ENCODE data around the gene TPRG1. TPM values are rescaled to one million over a fixed set of nuclear protein-coding genes. Genes with fewer than 3 reads are reported as not detected.

TPRG1 gene
- total and polyA plus RNA-seq, 4 donors: 1.0 to 46.6 (median 6.9) TPM

- H3K4me1 ChIP-seq (ENCODE audit: control insufficient read depth in 4 of 4, insufficient read depth in 4 of 4, low read length in 3 of 4): no peaks in the 10 kb centered on the region
- H3K9ac ChIP-seq (ENCODE audit: low read depth in 1 of 2, low read length in 2 of 2): no peak overlapping the region
- DNase-seq (ENCODE audit: low spot score): no peak
- H3K36me3 ChIP-seq (ENCODE audit: control insufficient read depth in 4 of 4, insufficient read depth in 3 of 4, low read depth in 1 of 4, low read length in 3 of 4): peaks cover 0 to 1% (median 0%) of the 10 kb centered on the region in 4 donors
- no peaks in the 10 kb centered on the region for H3K9me3 ChIP-seq (ENCODE audit: control insufficient read depth in 4 of 4, low read length in 3 of 4)
- no peak overlapping the region for H3K27ac ChIP-seq (ENCODE audit: low read depth in 1 of 2, low read length in 2 of 2)
- H3K27me3 ChIP-seq (ENCODE audit: control insufficient read depth in 4 of 4, insufficient read depth in 4 of 4, low read length in 3 of 4): no peaks in the 10 kb centered on the region
- WGBS: 88% methylated on average over 2 of the region's 2 CpGs
- TF ChIP-seq YY1 (IDR thresholded peaks at IDR 0.05) (no peak), SP1 (IDR thresholded peaks at IDR 0.05) (no peak), REST (IDR thresholded peaks at IDR 0.05) (no peak), ATF3 (IDR thresholded peaks at IDR 0.05) (no peak), TAF1 (conservative IDR thresholded peaks at IDR 0.05) (no peak), RAD21 (IDR thresholded peaks at IDR 0.05) (no peak), NR2F2 (IDR thresholded peaks at IDR 0.05) (no peak), FOXA1 (IDR thresholded peaks at IDR 0.05) (no peak), EGR1 (IDR thresholded peaks at IDR 0.05; ENCODE audit: low read depth in 2 of 2) (no peak), CTCF (IDR thresholded peaks at IDR 0.05; ENCODE audit: low read depth, low read length, missing input control) (no peak), ZBTB33 (IDR thresholded peaks at IDR 0.05) (no peak), GABPA (IDR thresholded peaks at IDR 0.05 in 1 of 2, conservative IDR thresholded peaks at IDR 0.05 in 1 of 2) (no peak), HNF4G (IDR thresholded peaks at IDR 0.05) (no peak), RXRA (IDR thresholded peaks at IDR 0.05) (no peak), MAX (IDR thresholded peaks at IDR 0.05) (no peak), FOXA2 (IDR thresholded peaks at IDR 0.05) (no peak)
- H3K4me3 ChIP-seq (ENCODE audit: low read depth in 1 of 3, low read length in 3 of 3): no peak overlapping the region
Observed at GRCh38 chr3:189235214-189235613, 63.4 kb downstream of the TPRG1 start.

GRCh38 chr3:189236352-189236751 lies 64.6 kb downstream of the TPRG1 start:
- DNase-seq (ENCODE audit: low spot score): no peak
- Histone ChIP-seq H3K27ac (ENCODE audit: low read depth in 1 of 2, low read length in 2 of 2) (no peak overlapping the region), H3K4me1 (ENCODE audit: control insufficient read depth in 4 of 4, insufficient read depth in 4 of 4, low read length in 3 of 4) (no peaks in the 10 kb centered on the region), H3K36me3 (ENCODE audit: control insufficient read depth in 4 of 4, insufficient read depth in 3 of 4, low read depth in 1 of 4, low read length in 3 of 4) (peaks cover 0 to 1% (median 0%) of the 10 kb centered on the region in 4 donors), H3K9ac (ENCODE audit: low read depth in 1 of 2, low read length in 2 of 2) (no peak overlapping the region), H3K27me3 (ENCODE audit: control insufficient read depth in 4 of 4, insufficient read depth in 4 of 4, low read length in 3 of 4) (no peaks in the 10 kb centered on the region), H3K4me3 (ENCODE audit: low read depth in 1 of 3, low read length in 3 of 3) (no peak overlapping the region), H3K9me3 (ENCODE audit: control insufficient read depth in 4 of 4, low read length in 3 of 4) (no peaks in the 10 kb centered on the region)
- TF ChIP-seq EGR1 (IDR thresholded peaks at IDR 0.05; ENCODE audit: low read depth in 2 of 2) (no peak), MAX (IDR thresholded peaks at IDR 0.05) (no peak), JUND (IDR thresholded peaks at IDR 0.05) (no peak), TAF1 (conservative IDR thresholded peaks at IDR 0.05) (no peak), YY1 (IDR thresholded peaks at IDR 0.05) (no peak), GABPA (IDR thresholded peaks at IDR 0.05 in 1 of 2, conservative IDR thresholded peaks at IDR 0.05 in 1 of 2) (no peak), SP1 (IDR thresholded peaks at IDR 0.05) (no peak), FOXA2 (IDR thresholded peaks at IDR 0.05) (no peak), NR2F2 (IDR thresholded peaks at IDR 0.05) (no peak), ATF3 (IDR thresholded peaks at IDR 0.05) (no peak), REST (IDR thresholded peaks at IDR 0.05) (no peak), FOXA1 (IDR thresholded peaks at IDR 0.05) (no peak), HNF4A (conservative IDR thresholded peaks at IDR 0.05) (no peak)

Measured in liver (tissue), 9 donors.